ENCODE measurements around the gene TTPAL. TPM values are rescaled to one million over a fixed set of nuclear protein-coding genes. Genes with fewer than 3 reads are reported as not detected.

Gene TTPAL
- total RNA-seq, 3 donors from 2014 or later: 7.2 to 10.2 (median 9.9) TPM

DNA sequence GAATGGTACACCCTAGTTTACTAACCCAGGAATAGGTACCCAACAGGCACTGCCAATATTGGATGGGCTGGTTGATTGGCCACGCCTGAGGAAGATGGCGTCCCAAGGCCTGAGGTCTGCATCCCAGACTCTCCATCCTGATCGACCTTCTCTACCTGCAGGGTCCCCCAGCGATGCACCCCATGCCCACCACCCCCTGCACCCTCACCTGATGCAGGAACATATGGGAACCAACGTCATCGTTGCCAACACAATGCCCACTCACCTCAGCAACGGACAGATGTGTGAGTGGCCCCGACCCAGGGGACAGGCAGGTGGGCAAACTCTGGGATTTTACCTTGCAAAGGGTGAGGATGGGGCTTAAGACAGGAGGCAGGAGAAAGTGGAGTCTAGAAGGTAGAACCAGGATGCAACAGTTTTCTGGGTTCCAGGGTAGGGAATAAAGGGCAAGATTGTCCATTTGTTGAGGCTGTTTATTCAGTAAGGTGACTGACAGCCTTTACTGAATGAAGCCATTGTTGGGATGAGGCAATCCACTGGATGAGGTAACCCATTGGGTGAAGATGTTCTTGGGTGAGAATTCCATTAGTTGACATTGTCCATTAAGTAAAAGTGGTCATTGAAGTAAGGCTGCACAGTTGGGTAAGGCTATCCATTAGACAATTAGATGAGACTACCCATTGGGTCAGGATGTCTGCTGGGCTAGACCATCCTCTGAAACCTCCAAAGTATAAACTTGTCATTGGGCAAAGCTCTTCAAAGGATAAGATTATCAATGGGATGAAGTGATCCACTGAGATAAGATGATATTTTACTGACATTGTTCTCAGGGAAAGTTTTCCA lies 47.3 kb upstream of the TTPAL start:
- DNase-seq: no peak
- no peak for ATAC-seq
- Histone ChIP-seq H3K4me1 (ENCODE audit: low read depth) (no peaks in the 10 kb centered on the region), H3K4me3 (no peak overlapping the region), H3K9me3 (no peaks in the 10 kb centered on the region), H3K36me3 (ENCODE audit: low read depth) (peaks cover 3% of the 10 kb centered on the region)
- TF ChIP-seq, protein P1, sequence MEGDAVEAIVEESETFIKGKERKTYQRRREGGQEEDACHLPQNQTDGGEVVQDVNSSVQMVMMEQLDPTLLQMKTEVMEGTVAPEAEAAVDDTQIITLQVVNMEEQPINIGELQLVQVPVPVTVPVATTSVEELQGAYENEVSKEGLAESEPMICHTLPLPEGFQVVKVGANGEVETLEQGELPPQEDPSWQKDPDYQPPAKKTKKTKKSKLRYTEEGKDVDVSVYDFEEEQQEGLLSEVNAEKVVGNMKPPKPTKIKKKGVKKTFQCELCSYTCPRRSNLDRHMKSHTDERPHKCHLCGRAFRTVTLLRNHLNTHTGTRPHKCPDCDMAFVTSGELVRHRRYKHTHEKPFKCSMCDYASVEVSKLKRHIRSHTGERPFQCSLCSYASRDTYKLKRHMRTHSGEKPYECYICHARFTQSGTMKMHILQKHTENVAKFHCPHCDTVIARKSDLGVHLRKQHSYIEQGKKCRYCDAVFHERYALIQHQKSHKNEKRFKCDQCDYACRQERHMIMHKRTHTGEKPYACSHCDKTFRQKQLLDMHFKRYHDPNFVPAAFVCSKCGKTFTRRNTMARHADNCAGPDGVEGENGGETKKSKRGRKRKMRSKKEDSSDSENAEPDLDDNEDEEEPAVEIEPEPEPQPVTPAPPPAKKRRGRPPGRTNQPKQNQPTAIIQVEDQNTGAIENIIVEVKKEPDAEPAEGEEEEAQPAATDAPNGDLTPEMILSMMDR (IDR thresholded peaks at IDR 0.05): no peak
- intact Hi-C loops (cut with DNase I, micrococcal nuclease): no loop called here

DNA sequence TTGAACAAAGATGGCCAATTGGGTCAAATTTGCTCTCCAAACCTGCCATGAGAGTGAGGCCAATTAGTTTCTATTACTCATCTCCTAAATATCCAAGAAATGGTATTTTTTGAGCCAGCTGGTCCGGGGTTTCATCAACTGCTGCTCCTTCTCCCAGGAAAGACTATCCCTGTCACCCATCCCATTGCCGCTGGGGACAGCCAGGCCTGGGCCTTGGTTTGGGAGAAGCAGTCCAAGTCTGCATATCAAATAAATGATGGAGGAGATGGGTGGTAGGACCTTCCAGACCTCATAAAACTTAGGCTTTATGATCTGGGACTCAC lies 46.7 kb upstream of the TTPAL start:
- ATAC-seq (no peak), DNase-seq (no peak)
- Histone ChIP-seq H3K4me1 (ENCODE audit: low read depth) (no peaks in the 10 kb centered on the region), H3K4me3 (no peak overlapping the region), H3K36me3 (ENCODE audit: low read depth) (no peaks in the 10 kb centered on the region), H3K9me3 (no peaks in the 10 kb centered on the region)
- intact Hi-C loops (cut with DNase I, micrococcal nuclease): no loop called here
- TF ChIP-seq, protein P1 (IDR thresholded peaks at IDR 0.05): no peak

DNA sequence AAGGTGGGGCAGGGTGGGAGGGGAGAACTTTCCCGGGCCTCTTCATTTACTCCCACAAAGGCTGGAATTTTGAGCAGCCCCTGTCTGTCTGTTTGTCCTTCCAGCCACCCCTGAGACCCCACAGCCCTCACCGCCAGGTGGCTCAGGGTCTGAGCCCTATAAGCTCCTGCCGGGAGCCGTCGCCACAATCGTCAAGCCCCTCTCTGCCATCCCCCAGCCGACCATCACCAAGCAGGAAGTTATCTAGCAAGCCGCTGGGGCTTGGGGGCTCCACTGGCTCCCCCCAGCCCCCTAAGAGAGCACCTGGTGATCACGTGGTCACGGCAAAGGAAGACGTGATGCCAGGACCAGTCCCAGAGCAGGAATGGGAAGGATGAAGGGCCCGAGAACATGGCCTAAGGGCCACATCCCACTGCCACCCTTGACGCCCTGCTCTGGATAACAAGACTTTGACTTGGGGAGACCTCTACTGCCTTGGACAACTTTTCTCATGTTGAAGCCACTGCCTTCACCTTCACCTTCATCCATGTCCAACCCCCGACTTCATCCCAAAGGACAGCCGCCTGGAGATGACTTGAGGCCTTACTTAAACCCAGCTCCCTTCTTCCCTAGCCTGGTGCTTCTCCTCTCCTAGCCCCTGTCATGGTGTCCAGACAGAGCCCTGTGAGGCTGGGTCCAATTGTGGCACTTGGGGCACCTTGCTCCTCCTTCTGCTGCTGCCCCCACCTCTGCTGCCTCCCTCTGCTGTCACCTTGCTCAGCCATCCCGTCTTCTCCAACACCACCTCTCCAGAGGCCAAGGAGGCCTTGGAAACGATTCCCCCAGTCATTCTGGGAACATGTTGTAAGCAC lies 46.0 kb upstream of the TTPAL start:
- no peak for ATAC-seq
- Histone ChIP-seq H3K9me3 (no peaks in the 10 kb centered on the region), H3K4me3 (no peak overlapping the region), H3K4me1 (ENCODE audit: low read depth) (peaks cover under 1% of the 10 kb centered on the region), H3K36me3 (ENCODE audit: low read depth) (no peaks in the 10 kb centered on the region)
- intact Hi-C loops (cut with DNase I, micrococcal nuclease): no loop called here
- TF ChIP-seq, protein P1 (IDR thresholded peaks at IDR 0.05): no peak
- no peak for DNase-seq

DNA sequence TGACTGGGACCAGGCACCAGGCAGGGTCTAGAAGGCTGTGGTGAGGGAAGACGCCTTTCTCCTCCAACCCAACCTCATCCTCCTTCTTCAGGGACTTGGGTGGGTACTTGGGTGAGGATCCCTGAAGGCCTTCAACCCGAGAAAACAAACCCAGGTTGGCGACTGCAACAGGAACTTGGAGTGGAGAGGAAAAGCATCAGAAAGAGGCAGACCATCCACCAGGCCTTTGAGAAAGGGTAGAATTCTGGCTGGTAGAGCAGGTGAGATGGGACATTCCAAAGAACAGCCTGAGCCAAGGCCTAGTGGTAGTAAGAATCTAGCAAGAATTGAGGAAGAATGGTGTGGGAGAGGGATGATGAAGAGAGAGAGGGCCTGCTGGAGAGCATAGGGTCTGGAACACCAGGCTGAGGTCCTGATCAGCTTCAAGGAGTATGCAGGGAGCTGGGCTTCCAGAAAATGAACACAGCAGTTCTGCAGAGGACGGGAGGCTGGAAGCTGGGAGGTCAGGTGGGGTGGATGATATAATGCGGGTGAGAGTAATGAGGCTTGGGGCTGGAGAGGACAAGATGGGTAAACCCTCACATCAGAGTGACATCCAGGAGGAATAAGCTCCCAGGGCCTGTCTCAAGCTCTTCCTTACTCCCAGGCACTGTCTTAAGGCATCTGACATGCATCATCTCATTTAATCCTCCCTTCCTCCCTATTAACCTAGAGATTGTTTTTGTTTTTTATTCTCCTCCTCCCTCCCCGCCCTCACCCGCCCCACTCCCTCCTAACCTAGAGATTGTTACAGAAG lies 45.2 kb upstream of the TTPAL start:
- TF ChIP-seq, protein P1 (IDR thresholded peaks at IDR 0.05): no peak
- intact Hi-C loops (cut with DNase I, micrococcal nuclease): no loop called here

DNA sequence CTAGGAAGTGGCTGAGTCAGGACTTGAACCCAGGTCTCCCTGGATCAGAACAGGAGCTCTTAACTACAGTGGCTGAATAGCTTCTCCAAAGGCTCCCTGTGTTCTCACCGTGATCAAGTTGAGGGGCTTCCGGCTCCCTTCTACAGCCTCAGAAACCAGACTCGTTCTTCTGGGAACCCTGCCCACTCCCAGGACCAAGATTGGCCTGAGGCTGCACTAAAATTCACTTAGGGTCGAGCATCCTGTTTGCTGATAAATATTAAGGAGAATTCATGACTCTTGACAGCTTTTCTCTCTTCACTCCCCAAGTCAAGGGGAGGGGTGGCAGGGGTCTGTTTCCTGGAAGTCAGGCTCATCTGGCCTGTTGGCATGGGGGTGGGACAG lies 44.6 kb upstream of the TTPAL start:
- ATAC-seq (no peak), DNase-seq (no peak)
- Histone ChIP-seq H3K36me3 (ENCODE audit: low read depth) (no peaks in the 10 kb centered on the region), H3K4me1 (ENCODE audit: low read depth) (peaks cover 9% of the 10 kb centered on the region), H3K9me3 (no peaks in the 10 kb centered on the region), H3K4me3 (no peak overlapping the region)
- intact Hi-C loops (cut with DNase I, micrococcal nuclease): no loop called here
- TF ChIP-seq, protein P1 (IDR thresholded peaks at IDR 0.05): no peak

More for the DNA sequence above, 45.2 kb upstream of the TTPAL start:
- H3K4me3 ChIP-seq: no peak overlapping the region
- DNase-seq (no peak), ATAC-seq (no peak)
- H3K9me3 ChIP-seq: no peaks in the 10 kb centered on the region
- peaks cover 8% of the 10 kb centered on the region for H3K4me1 ChIP-seq (ENCODE audit: low read depth)
- no peaks in the 10 kb centered on the region for H3K36me3 ChIP-seq (ENCODE audit: low read depth)

Data from mucosa of descending colon (tissue), 3 donors.